Lower leg skin (tissue), 3 donors: ENCODE measurements around the gene CHML.

Source experiments
- POLR2A ChIP-seq, 2 donors: fragments of 450-650 bp; IDR thresholded peaks; one replicate each; pipeline ENCODE4 v1.6.1; 2016 to 2017; ENCODE audit warnings: antibody characterized with exemption in 2 of 2, mild to moderate bottlenecking in 1 of 2, moderate library complexity in 1 of 2
- TF ChIP-seq, protein P1 (sequence below), 3 donors: fragments of 450-650 bp; IDR thresholded peaks; one replicate each; pipeline ENCODE4 v1.5.1; 2016; ENCODE audit warnings: antibody characterized with exemption in 3 of 3, mild to moderate bottlenecking in 3 of 3, moderate library complexity in 2 of 3

DNA sequence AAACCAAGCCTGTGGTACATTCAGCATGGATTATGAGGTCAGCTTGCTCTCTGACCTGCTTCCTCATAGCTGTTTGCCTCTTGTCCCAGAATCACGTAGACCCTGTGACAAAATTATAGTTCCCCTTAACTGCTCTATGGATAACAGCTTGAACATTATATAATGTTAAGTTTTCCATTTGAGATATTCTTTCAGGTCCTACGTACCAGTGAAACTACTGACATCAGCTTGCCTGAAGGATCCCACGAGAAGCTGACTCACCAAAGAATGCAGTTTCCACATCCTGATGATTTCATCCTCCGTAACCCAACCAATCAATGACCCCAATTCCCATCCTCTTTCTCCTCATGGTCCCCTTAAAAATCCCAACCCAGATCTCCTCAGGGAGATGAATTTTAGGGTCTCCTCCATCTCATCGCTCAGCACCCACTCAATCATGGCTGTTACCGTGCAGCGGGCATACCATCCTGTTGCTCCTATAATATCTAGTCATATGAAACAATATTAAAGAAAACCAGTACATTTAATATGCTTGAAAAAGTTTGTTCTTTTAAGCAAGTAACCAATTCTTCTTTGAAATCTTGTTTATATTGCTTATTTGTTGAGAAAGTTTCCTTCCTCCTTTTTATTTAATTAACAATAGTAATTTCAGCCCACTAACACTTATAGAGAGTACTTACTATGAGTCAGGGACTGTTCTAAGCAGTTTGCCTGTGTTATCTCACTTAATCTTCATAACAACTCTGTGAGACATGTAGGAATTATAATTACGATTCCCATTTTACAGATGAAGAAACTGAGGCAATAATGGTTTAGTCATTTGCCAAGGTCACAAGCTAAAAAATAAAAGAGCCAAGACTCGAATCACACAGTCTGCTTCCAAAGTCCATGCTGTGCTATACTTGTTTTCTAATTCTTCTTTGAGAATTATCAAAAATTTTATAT is 27.4 kb downstream of the CHML start:
- no peak for TF ChIP-seq POLR2A (IDR thresholded peaks at IDR 0.05)
- TF ChIP-seq, protein P1, sequence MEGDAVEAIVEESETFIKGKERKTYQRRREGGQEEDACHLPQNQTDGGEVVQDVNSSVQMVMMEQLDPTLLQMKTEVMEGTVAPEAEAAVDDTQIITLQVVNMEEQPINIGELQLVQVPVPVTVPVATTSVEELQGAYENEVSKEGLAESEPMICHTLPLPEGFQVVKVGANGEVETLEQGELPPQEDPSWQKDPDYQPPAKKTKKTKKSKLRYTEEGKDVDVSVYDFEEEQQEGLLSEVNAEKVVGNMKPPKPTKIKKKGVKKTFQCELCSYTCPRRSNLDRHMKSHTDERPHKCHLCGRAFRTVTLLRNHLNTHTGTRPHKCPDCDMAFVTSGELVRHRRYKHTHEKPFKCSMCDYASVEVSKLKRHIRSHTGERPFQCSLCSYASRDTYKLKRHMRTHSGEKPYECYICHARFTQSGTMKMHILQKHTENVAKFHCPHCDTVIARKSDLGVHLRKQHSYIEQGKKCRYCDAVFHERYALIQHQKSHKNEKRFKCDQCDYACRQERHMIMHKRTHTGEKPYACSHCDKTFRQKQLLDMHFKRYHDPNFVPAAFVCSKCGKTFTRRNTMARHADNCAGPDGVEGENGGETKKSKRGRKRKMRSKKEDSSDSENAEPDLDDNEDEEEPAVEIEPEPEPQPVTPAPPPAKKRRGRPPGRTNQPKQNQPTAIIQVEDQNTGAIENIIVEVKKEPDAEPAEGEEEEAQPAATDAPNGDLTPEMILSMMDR (IDR thresholded peaks at IDR 0.05), result no peak
